Umbilical cord (tissue), 2 donors: ENCODE results near the gene NEB. TPM values are rescaled to one million over a fixed set of nuclear protein-coding genes. Genes with fewer than 3 reads are reported as not detected.
"Not testable (repeated sequence)": the region's sequence is repeated elsewhere in the genome, so short reads cannot be mapped to it uniquely, and the experiment has no call there.

Experiments used
- DNase-seq: peaks from one replicate; pipeline ENCODE4 v3.0.0-alpha.2; 2015; ENCODE audit warnings: low spot score
- total RNA-seq: library from RNA; depleted of rRNA; stranded (reverse); fragments of >200 nt; gene quantifications from one replicate; pipeline ENCODE4 v1.2.3, GENCODE V29; 2014; ENCODE audit warnings: low replicate concordance; ENCODE audit not compliant: insufficient read depth

Gene NEB
- total RNA-seq, 1 donor from 2014 or later = 9.6 TPM

DNA sequence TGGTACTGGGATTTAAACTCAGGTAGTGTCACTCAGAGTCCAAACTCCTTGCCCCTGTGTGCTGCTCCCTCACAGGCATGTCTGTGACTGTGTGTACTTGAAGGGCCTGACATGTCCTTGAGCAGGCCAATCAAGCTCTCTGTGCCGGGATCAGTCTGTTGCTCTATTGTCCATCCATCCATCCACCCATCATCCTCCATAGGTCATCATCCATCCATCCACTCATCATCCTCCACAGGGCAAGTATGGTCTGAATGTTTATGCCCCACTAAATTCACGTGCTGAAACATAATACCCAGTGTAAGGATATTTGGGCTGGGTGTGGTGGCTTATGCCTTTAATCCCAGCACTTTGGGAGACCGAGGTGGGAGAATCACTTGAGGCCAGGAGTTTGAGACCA, 24.5 kb upstream of the NEB start:
- DNase-seq = no peak

DNA sequence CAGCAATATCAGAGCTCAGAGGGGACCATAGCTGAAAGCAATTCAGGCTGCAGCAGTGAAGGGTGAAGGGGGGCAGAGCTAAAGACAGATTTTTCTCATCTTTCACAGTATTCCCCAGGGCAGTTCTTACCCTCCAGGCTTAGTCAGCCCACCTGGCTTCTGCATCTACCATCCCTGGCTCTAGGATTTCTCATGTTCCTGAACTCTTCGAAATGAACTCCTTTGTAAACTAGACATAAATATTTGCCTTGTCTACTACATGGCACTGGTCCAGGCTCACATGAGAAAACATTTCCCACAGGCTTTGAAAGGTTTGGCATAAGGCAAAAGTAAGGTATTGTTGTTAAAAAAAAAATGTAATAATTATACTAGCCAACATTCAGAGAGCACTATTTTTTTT, 23.6 kb upstream of the NEB start:
- no peak for DNase-seq

DNA sequence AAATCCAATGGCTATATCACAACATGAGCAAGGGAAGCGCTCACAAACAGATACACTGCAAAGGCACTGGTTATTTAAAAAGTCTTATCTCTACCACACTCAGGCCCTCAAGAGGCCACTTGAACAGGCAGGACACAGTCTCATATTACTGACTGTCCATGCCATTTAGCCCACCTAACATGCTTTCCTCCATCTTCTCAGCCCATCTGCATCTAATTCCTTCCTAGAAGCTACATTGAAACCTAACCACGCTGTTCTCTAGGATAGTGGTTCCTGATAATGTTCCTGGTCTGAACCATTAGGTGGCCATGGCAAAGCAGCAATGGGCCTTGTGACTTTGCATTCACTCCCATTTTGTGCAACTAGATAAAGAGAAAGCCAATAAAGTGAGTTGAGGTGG, 22.5 kb upstream of the NEB start:
- no peak for DNase-seq

DNA sequence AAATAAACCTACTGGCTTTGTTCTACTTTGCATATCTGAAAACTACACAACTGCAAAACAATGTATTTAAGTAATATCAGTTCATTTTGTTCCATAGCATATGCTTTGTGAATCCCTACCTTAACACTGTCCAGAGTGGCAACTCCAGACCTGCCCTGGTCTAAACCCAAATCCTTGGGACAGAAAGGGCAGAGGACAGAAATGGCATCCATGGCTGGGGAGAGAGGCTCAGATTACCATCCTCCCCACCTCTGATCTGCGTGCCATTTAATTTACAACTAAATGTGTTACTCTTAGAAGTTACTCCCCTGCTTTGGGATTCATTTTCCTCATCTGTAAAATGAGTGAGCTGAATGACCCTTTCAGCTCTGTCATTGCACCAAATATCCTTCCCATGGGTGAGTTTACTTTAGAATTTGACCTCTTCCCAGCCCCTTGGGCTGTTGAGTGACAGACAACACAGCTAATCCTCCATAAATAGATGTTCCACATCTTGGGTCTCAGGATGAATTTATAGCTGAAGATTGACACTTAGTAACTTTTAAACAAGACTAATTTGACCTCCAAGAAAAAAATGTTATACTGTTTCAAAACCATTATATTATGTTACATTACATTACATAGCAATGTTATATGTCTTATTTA, 20.1 kb upstream of the NEB start:
- DNase-seq = no peak

DNA sequence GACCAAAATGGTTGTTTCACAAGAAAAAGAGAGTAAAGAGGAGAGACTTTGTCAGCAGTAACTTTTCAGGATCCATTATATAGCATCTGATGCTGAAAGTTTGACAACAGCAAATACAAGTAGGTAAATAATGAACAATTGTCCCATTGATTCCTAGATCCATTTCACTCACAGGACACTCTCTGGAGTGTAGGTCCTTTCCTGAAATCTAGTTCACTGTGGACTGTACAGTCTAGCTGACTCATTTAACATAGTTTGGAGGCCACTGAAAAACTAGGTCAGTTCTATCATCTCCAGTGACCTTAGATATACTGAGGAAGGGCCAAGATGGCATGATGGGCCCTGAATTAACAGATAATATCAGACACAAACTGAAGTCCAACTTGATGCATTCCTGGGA, 19.3 kb upstream of the NEB start:
- no peak for DNase-seq

DNA sequence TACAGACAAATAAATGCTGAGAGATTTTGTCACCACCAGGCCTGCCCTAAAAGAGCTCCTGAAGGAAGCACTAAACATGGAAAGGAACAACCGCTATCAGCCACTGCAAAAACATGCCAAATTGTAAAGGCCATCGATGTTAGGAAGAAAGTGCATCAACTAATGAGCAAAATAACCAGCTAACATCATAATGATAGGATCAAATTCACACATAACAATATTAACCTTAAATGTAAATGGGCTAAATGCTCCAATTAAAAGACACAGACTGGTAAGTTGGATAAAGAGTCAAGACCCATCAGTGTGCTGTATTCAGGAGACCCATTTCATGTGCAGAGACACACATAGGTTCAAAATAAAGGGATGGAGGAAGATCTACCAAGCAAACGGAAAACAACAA, 11.0 kb upstream of the NEB start:
- not testable (repeated sequence) for DNase-seq

DNA sequence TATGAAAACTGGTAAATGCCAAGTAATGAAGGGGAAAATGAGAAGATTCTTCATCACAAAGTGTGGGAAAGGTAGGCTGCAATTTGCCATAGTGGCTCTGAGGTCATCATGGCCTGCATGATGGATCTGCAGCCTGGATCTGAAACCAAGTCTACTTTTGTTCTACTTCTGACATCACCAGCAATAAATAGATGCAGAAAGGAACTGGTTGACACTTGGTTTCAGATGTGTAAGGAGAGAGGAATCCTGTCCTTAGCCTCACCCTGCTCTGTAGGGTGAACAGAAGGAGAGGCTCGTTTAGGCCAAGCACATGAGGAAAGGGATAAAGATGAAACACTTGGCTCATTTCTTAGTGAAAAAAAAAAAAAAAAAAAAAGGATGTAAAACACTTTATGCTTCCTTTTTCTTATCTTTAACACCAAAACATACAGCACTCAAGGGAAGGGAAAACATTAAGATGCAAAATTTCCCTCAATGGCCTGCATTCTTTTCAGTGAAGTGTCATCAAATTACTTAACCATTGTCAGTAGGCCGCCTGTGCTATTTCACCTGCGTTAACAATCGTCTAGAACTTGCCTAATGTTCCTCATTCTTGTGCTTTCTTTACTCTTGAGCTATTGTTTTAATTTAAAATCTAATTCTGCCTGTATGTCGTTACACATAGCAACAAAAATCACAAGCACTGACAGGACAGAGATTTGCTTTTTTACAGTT, 3.9 kb downstream of the NEB start:
- peak; percentile 49 for DNase-seq

DNA sequence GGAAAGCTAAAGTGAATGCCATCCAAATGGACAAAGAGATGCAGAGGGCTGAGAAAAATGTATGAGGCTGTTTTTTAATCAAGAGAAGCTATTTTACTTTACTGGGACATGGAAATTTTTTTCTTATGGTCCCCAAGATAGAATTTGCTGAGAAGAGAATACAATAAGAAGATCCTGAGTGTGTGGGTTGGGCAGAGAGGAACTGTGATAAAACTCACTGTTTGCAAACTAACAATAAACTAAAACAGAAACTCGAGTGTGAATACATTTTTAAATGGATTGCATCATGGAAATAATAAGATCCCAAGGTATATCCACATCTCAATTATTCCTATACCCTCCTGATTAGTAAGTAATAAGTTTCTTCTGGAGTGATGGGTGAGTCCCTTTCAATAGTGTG, 4.4 kb downstream of the NEB start:
- DNase-seq = no peak

DNA sequence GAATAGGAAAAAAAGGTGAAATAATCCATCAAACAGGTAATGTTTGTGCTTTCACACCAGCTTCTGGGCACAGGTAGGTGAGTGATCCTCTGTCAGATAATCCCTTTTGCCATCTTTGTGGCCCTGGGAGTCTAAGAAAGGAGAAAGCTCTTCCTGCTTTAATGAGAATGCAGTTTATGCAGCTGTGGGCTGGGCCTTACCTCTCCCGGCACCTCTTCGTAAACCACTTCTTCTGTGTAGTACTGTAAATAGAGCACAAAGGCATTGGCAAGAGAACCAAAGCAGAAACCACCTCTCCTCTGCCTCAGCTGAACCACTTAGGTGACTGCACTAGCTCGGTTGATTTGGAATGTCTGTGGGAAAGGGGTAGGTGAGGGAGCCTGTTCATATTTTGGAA, 4.9 kb downstream of the NEB start:
- DNase-seq = no peak

DNA sequence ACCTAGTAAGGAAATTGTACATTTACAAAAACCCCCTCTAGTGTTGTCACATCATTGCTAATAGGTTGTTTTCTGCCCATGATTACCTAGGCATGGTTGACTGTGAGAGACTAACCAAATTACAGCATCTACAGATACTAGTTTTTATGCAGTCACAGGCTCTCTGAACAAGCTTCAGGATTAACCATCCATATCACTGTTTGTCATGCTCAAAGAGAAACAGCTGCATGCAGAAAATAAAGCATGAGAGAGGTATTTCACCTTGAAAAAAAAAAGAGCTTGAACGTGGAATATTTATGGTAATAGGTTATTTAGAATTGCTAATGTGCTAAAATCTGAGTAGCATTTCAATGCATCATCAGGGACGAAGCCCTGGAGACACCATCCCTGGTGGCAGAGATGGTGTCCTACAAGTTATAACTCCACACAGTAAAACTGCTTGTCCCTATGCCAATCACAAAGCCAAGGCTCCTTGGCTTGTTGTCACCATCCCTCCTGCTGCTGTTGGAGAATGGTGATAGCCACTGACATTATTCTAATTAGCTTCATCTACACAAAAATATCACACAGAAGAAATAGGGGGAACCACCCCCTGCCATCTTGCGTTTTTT, 5.4 kb downstream of the NEB start:
- DNase-seq = no peak

DNA sequence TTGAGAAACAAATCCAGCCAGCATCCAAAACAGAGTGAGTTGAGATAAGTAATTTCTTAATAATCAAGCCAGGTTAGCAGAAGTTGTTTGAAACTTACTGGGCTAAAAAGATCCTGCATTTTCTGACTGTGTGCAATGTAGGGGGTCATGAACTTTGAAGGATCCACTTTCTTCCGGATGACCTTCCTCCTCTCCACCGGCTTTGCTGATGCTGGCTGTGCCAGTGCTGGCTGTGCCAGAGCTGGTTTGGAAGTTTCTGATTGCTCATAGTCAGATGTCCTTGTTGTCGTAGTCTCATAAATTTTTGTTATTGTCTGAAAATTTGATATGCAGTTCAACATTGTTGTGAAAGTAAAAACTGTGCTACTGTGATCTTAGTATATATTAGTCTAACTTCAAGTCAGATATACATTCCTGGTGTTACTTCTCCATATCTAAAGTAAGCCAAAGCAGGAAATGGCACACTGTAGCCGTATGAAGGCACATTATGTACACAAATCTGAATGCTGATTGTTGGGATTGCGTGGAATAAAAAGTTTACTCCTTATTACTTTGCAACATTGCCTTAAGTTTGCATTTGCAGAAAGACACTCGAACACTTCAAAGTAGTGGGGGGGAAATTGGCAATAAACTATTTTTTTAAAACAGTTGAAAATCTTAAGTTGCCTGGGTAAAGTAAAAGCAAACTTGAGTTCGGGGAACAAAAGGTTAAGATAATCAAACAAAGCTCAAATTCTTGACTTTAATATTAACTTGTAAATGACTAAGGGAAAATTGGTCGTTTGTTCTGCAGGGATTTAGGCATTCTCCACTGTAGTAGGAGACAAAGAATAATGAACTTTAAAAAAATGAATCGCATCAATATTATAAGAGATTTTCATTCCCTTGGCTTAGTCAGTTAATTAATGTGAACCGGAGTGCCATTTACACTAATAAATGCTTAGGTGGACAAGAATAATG, 6.4 kb downstream of the NEB start:
- no peak for DNase-seq

DNA sequence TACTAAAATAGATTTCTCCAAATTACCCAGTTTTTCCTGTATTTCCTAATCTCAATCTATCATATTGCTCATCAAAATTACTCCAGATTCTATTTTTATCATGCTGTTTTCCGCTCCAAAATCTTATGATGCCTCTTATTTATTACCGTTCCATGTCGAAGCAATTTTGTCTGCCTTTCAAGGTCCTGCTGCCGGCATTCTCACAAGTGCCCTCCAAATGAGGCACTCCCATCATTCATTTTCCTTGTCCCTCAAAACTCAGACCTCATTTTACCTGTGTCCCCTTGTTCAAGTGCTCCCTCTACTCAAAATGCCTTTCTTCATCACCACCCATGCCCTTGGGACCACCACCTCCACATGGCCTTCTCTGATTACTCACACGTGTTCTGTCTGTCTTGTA, 13.1 kb downstream of the NEB start:
- DNase-seq = no peak

DNA sequence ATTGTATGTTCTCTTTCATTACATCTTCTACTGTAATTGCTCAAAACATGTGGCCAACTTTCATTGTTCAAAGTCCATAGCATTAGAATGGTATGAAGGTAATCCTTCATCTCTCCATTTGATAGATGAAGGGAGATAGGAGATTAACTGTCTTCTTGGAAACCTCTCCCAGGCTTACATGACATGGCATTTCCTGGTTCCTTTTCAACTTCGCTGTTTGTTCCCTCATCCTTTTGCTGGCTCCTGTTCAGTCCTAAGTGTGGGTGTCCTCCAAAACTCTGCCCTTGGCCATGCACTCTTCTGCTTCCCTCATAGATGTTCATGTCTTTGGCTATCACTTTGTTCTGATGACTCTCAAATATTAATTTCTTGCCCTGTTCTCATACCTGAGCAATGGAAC, 13.8 kb downstream of the NEB start:
- DNase-seq = peak; percentile 5

DNA sequence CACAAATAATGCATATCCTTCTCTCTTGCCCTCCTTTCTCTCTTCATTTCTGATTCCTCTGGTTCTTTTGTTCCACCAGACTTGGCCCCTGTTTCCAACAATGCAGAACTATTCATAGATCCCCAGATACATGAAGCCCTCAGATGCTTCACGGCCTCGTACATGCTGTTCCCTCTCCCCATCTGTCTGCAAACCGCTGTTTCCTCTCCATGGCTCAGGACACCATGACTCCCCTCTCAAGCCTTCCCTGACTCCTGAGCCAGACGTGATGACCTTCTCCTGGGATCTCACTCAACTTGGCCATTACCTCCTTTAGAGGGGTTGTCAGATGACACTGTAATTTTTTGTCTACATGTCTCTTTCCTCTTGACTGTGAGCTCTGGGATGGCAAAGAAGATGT, 15.5 kb downstream of the NEB start:
- DNase-seq = no peak

DNA sequence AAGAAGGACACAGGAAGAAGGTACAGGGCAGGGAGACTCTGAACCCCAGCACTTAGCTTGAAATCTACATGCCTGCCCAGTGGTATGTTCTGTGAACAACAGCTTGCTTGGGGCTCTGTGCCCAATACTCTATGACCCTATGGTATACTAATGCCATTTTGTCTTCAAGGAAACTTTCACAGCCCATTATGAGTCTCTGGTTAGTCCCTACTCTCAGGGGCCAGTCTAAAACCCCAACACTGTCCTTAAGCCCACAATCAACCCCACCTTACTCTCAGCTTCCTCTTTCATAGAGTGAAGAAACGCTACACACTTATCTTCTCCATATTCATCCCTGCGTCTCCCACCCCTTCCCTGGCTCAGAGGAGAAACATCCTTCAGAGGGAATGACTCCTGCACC, 16.0 kb downstream of the NEB start:
- no peak for DNase-seq

DNA sequence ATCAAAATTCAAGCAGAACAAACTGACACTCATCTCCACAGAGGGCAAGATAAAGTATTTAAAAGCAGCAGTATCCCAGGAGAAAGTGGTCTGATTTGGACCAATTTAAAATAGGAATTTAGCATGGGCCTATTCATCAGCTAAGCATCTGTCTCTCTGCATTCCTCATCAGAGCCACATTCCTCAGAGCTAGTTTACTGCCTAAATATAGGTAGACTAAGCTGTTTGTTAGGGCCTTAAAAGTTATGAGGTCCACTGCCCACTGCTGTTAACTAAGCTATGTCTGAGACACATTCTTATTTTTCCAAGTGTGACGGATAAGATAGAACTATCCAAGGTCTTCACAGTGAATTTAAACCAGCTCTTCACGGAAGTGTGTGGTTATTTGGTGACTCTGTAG, 17.6 kb downstream of the NEB start:
- DNase-seq = peak; percentile 5

DNA sequence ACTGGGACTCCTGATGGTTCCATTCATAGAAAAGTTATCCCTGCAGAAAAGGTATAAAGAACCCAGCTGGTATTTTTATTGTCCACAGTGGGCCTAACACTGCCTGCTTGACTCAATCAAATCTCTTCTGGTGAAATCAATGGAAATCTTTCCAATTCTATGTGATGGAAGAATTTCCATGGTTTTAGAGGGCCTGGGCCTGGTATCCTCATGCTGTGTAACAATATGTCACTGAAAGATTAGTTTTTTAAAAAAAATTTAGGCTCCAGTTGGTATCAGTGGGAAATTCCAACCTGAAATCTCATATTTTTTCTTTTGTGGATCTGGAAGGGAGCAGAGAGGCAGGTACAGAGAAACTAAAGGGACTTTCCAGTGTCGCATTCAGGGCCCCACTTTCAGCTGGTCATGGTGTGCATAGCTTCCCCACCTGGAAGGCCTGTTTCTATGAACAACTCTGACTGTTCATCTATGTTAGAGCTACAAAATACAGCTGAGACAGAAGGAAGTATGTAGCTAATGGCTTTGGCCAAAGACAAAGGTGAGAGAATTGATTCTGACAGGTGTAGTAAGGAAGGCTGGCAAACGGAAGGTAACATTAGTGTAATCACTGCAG, 20.9 kb downstream of the NEB start:
- no peak for DNase-seq

DNA sequence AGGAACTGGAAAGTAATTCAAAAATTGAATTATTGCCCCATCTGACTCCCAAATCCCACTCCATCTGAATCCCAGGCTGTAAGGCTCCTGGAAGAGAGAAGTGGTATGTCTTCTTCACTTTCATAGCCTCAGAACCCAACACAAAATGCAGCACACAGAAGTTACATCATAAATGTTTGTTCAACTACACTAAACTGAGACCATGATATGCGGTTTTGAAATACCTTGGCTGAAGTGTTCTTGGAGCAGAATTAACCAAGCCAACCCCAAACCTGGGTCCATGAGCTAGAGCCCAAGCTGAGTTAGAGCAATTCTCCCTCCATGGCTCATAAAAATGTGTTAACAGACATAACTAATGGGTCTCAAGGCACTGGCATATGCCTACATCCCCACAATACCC, 23.3 kb downstream of the NEB start:
- no peak for DNase-seq

DNA sequence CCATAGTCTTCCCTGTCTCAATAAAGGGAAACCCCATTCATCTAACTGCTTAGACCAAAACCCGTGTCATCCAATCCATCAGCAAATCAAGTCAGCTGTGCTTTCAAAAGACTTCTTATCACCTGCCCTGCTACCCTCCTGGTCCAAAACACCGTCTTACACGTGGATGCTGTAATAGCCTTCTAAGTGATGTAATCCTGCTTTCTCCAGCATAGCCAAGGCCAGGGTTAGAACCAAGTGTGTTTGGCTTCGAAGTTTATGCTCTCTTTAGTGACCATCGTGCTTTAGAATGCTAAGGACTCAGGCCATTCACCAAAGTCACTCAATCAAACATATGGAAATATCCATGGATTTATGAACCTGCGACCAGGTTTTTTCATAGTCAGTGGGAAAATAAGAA, 25.5 kb downstream of the NEB start:
- no peak for DNase-seq

DNA sequence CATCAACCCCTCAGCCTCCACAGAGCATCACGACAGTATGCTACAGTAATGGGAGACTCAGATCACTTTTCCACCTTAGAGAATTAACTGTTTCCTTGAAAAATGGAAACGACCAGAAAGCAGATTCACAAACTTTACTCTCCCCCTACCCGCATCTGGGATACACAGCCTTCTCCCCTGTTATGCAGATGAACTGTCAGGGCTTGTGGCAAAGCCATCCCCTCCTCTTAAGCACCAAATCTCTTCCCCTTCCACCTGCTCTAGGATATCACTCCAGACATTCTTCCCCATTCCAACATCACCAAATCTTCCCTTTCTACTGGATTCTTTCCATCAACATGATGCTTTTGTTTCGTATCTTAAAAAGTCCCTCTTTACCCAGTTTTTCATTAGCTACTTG, 26.4 kb downstream of the NEB start:
- no peak for DNase-seq

DNA sequence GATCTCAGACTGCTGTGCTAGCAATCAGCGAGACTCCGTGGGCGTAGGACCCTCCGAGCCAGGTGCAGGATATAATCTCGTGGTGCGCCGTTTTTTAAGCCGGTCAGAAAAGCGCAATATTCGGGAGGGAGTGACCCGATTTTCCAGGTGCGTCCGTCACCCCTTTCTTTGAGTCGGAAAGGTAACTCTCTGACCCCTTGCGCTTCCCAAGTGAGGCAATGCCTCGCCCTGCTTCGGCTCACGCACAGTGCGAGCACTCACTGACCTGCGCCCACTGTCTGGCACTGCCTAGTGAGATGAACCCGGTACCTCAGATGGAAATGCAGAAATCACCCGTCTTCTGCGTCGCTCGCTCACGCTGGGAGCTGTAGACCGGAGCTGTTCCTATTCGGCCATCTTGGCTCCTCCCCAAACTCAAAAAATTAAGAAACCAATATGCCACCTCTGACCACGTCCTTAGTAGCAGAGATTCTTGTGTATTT, 29.8 kb downstream of the NEB start:
- not testable (repeated sequence) for DNase-seq

DNA sequence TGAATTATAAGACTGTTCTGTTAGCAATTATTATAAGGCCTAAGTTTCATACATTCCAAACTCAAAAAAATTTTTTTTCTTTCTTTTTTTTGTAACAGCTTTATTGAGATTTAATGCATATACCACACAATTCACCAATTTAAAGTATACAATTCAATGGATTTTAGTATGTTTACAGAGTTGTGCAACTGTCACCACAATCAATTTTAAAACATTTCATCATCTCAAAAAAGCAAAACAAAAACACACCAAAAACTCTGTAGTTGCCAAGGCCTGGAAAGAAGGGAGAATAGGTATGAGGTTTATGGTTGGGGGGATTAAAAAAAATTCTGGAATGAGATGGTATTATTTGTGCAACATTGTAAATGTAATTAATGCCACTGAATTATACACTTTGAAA, 36.1 kb downstream of the NEB start:
- not testable (repeated sequence) for DNase-seq
